GM23338 (cell line): ENCODE measurements around the gene CUEDC2. TPM values are rescaled to one million over a fixed set of nuclear protein-coding genes. Genes with fewer than 3 reads are reported as not detected.

Source experiments
- ATAC-seq: fragments of 200-7000 bp; cut with Tn5 transposase; 3 replicates; pipeline ENCODE4 v1.9.1; 2020
- DNase-seq: peaks from one replicate; pipeline ENCODE4 v3.0.0-alpha.2; 2015; ENCODE audit warnings: low spot score
- H2AFZ ChIP-seq: fragments of 200-600 bp; sonication (generic); 2 replicates; pipeline ENCODE4 v1.8.0; 2016; ENCODE audit warnings: antibody characterized with exemption, mild to moderate bottlenecking, moderate library complexity
- H3F3A ChIP-seq: fragments of 200-600 bp; sonication (generic); replicated peaks from 2 replicates; pipeline ENCODE4 v1.8.0; 2017; ENCODE audit warnings: antibody characterized with exemption, mixed run types, low read depth
- H3K27ac ChIP-seq: fragments of 200-600 bp; sonication (generic); 2 replicates; pipeline ENCODE4 v1.6.1; 2016; ENCODE audit warnings: low read depth
- H3K27me3 ChIP-seq: fragments of 200-600 bp; sonication (generic); 2 replicates; pipeline ENCODE4 v1.8.0; 2016; ENCODE audit warnings: mild to moderate bottlenecking, mixed run types, moderate library complexity; ENCODE audit not compliant: insufficient read depth
- H3K36me3 ChIP-seq: fragments of 200-600 bp; sonication (generic); 2 replicates; pipeline ENCODE4 v1.8.0; 2016; ENCODE audit warnings: mild to moderate bottlenecking; ENCODE audit not compliant: insufficient read depth
- H3K4me1 ChIP-seq: fragments of 200-600 bp; sonication (generic); 2 replicates; pipeline ENCODE4 v1.8.0; 2016; ENCODE audit warnings: mild to moderate bottlenecking, moderate library complexity; ENCODE audit not compliant: insufficient read depth
- H3K4me2 ChIP-seq: fragments of 200-600 bp; sonication (generic); 2 replicates; pipeline ENCODE4 v1.7.1; 2017; ENCODE audit warnings: mixed run types
- H3K4me3 ChIP-seq: fragments of 200-600 bp; sonication (generic); 2 replicates; pipeline ENCODE4 v1.6.1; 2016; ENCODE audit warnings: mixed run types
- H3K79me2 ChIP-seq: fragments of 200-600 bp; sonication (generic); replicated peaks from 2 replicates; pipeline ENCODE4 v1.8.0; 2017; ENCODE audit warnings: mild to moderate bottlenecking; ENCODE audit not compliant: insufficient read depth
- H3K9me2 ChIP-seq: fragments of 200-600 bp; sonication (generic); 2 replicates; pipeline ENCODE4 v1.8.0; 2017; ENCODE audit not compliant: insufficient read depth
- H4K20me1 ChIP-seq: fragments of 200-600 bp; sonication (generic); replicated peaks from 2 replicates; pipeline ENCODE4 v1.8.0; 2017; ENCODE audit warnings: mild to moderate bottlenecking; ENCODE audit not compliant: insufficient read depth
- H3K27ac Mint-ChIP-seq: 2 replicates; pipeline ENCODE4 v1.8.0; 2020; ENCODE audit warnings: inconsistent platforms, mild to moderate bottlenecking, moderate library complexity, mixed read lengths
- H3K27me3 Mint-ChIP-seq: 3 replicates; pipeline ENCODE4 v1.8.0; 2022; ENCODE audit warnings: low read depth, mild to moderate bottlenecking, moderate library complexity, mixed read lengths, inconsistent platforms; ENCODE audit not compliant: insufficient read depth, poor library complexity
- H3K36me3 Mint-ChIP-seq: 3 replicates; pipeline ENCODE4 v1.8.0; 2021; ENCODE audit warnings: low read depth, mild to moderate bottlenecking, inconsistent platforms, moderate library complexity, mixed read lengths
- H3K4me1 Mint-ChIP-seq: 3 replicates; pipeline ENCODE4 v1.8.0; 2020; ENCODE audit warnings: mild to moderate bottlenecking, inconsistent platforms, mixed read lengths
- H3K4me3 Mint-ChIP-seq: 3 replicates; pipeline ENCODE4 v1.8.0; 2021; ENCODE audit warnings: moderate library complexity, mild to moderate bottlenecking, inconsistent platforms, mixed read lengths
- H3K9me3 Mint-ChIP-seq: 3 replicates; pipeline ENCODE4 v1.8.0; 2020; ENCODE audit warnings: moderate library complexity, mild to moderate bottlenecking, inconsistent platforms, mixed read lengths
- CREB1 ChIP-seq: fragments of 250-450 bp; sonication (Bioruptor Pico); IDR thresholded peaks from 2 replicates; pipeline ENCODE4 v1.5.0; 2020; ENCODE audit warnings: low read depth, mild to moderate bottlenecking, moderate library complexity
- ETS1 ChIP-seq: IDR thresholded peaks from 2 replicates; pipeline ENCODE4 v1.6.1; 2016; ENCODE audit warnings: antibody characterized with exemption
- EZH2 ChIP-seq: fragments of 200-600 bp; sonication (generic); IDR thresholded peaks from one replicate; pipeline ENCODE4 v1.8.0; 2017; ENCODE audit warnings: antibody characterized with exemption, mild to moderate bottlenecking, low read depth; ENCODE audit not compliant: unreplicated experiment
- JUNB ChIP-seq: IDR thresholded peaks from one replicate; pipeline ENCODE4 v1.6.1; 2016; ENCODE audit warnings: antibody characterized with exemption; ENCODE audit not compliant: unreplicated experiment
- NANOG ChIP-seq: IDR thresholded peaks from 2 replicates; pipeline ENCODE4 v1.6.1; 2016; ENCODE audit warnings: antibody characterized with exemption, borderline replicate concordance
- POLR2AphosphoS5 ChIP-seq: IDR thresholded peaks from 2 replicates; pipeline ENCODE4 v1.6.1; 2016; ENCODE audit warnings: antibody characterized with exemption, low read depth
- STAT1 ChIP-seq: IDR thresholded peaks from one replicate; pipeline ENCODE4 v1.6.1; 2016; ENCODE audit warnings: antibody characterized with exemption; ENCODE audit not compliant: unreplicated experiment
- ZNF462 ChIP-seq: fragments of 250-450 bp; sonication (Bioruptor Pico); IDR thresholded peaks from 2 replicates; pipeline ENCODE4 v1.5.0; 2020; ENCODE audit warnings: mild to moderate bottlenecking, moderate library complexity
- polyA plus RNA-seq: library from polyadenylated mRNA; unstranded; fragments of >200 nt; fragmentation: Nextera tagmentation; extraction: Ambion mirVana; gene quantifications from 2 replicates; pipeline ENCODE4 v1.2.1, GENCODE V29; 2016
- total RNA-seq: library from RNA; depleted of rRNA; stranded (reverse); fragments of >200 nt; shearing (Covaris generic); gene quantifications from 2 replicates; pipeline ENCODE4 v1.2.3, GENCODE V29; 2014
- TF ChIP-seq, protein P1 (sequence below): IDR thresholded peaks from one replicate; pipeline ENCODE4 v1.6.1; 2018; ENCODE audit warnings: antibody characterized with exemption; ENCODE audit not compliant: unreplicated experiment
- TF ChIP-seq, protein P2 (sequence below), 2 experiments: fragments of 200-600 bp in 1 of 2; sonication (generic) in 1 of 2; conservative IDR thresholded peaks; 2 replicates each; pipeline versions ENCODE4 v1.5.1 to v1.6.1; 2016 to 2017; ENCODE audit warnings: antibody characterized with exemption in 2 of 2, low read depth in 2 of 2, mild to moderate bottlenecking in 2 of 2, moderate library complexity in 1 of 2

Gene CUEDC2
- total and polyA plus RNA-seq, 2 experiments from 2014 or later: 39.2 to 47.3 TPM

GRCh38 chr10:102416695-102417094 lies 15.7 kb downstream of the CUEDC2 start:
- ATAC-seq (no peak), DNase-seq (no peak)
- Mint-ChIP-seq H3K36me3 (no peaks in the 10 kb centered on the region; the same call in 2 of the 3 replicates), H3K9me3 (no peaks in the 10 kb centered on the region; the same call in 2 of the 3 replicates), H3K27ac (no peak overlapping the region), H3K4me3 (no peak overlapping the region), H3K4me1 (peaks cover 25% of the 10 kb centered on the region), H3K27me3 (peaks cover 40% of the 10 kb centered on the region)
- no peaks in the 10 kb centered on the region for H3K9me2 ChIP-seq
- TF ChIP-seq STAT1: no peak
- TF ChIP-seq CREB1 (CRISPR knock-in tag): no peak
- no peak for TF ChIP-seq NANOG
- no peak overlapping the region for H3K4me2 ChIP-seq
- H2AFZ ChIP-seq: no peak overlapping the region
- no peaks in the 10 kb centered on the region for H4K20me1 ChIP-seq
- H3K27me3 ChIP-seq: peaks cover 8% of the 10 kb centered on the region
- H3F3A ChIP-seq: peaks cover 19% of the 10 kb centered on the region
- H3K4me3 ChIP-seq: no peak overlapping the region
- H3K4me1 ChIP-seq: peaks cover 5% of the 10 kb centered on the region; the same call in 1 of the 2 replicates
- H3K36me3 ChIP-seq: no peaks in the 10 kb centered on the region
- no peak overlapping the region for H3K27ac ChIP-seq
- H3K79me2 ChIP-seq: no peaks in the 10 kb centered on the region

DNA sequence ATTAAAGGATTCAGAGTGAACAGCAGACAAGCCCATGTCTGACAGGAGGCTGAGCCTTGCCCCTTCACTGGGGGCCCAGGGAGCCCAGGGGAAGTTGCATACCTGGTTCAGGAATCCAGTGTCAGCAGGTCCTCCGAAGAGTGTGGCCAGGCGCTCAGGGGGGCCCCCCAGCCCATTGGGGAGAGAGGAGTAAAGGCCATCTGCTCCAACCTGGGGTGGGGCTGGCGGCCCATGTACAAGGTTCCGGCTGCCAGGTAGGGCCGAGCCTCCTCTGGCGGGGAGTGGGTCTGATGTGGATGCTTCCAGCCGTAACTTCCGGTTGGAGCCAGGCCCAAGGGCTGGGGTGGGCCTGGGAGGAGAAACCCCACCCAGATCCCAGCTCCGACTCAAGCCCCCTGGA lies 16.1 kb downstream of the CUEDC2 start:
- Histone ChIP-seq H3K4me1 (peaks cover 9% of the 10 kb centered on the region; the same call in 1 of the 2 replicates), H3K79me2 (no peaks in the 10 kb centered on the region), H3K4me2 (no peak overlapping the region), H3K9me2 (no peaks in the 10 kb centered on the region), H3K4me3 (no peak overlapping the region), H3K36me3 (no peaks in the 10 kb centered on the region), H3K27me3 (peaks cover 12% of the 10 kb centered on the region), H4K20me1 (no peaks in the 10 kb centered on the region), H3F3A (peaks cover 19% of the 10 kb centered on the region), H2AFZ (no peak overlapping the region), H3K27ac (no peak overlapping the region)
- Mint-ChIP-seq H3K27ac (no peak overlapping the region), H3K27me3 (peaks cover 44% of the 10 kb centered on the region), H3K4me1 (peaks cover 29% of the 10 kb centered on the region), H3K9me3 (no peaks in the 10 kb centered on the region; the same call in 2 of the 3 replicates), H3K4me3 (no peak overlapping the region; the same call in 2 of the 3 replicates), H3K36me3 (no peaks in the 10 kb centered on the region; the same call in 2 of the 3 replicates)
- DNase-seq (no peak), ATAC-seq (no peak)
- TF ChIP-seq JUNB (no peak), EZH2 (no peak), ZNF462 (CRISPR knock-in tag) (no peak), ETS1 (no peak), STAT1 (no peak), POLR2AphosphoS5 (no peak)
- TF ChIP-seq, protein P1, sequence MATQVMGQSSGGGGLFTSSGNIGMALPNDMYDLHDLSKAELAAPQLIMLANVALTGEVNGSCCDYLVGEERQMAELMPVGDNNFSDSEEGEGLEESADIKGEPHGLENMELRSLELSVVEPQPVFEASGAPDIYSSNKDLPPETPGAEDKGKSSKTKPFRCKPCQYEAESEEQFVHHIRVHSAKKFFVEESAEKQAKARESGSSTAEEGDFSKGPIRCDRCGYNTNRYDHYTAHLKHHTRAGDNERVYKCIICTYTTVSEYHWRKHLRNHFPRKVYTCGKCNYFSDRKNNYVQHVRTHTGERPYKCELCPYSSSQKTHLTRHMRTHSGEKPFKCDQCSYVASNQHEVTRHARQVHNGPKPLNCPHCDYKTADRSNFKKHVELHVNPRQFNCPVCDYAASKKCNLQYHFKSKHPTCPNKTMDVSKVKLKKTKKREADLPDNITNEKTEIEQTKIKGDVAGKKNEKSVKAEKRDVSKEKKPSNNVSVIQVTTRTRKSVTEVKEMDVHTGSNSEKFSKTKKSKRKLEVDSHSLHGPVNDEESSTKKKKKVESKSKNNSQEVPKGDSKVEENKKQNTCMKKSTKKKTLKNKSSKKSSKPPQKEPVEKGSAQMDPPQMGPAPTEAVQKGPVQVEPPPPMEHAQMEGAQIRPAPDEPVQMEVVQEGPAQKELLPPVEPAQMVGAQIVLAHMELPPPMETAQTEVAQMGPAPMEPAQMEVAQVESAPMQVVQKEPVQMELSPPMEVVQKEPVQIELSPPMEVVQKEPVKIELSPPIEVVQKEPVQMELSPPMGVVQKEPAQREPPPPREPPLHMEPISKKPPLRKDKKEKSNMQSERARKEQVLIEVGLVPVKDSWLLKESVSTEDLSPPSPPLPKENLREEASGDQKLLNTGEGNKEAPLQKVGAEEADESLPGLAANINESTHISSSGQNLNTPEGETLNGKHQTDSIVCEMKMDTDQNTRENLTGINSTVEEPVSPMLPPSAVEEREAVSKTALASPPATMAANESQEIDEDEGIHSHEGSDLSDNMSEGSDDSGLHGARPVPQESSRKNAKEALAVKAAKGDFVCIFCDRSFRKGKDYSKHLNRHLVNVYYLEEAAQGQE: no peak
- TF ChIP-seq, protein P2, sequence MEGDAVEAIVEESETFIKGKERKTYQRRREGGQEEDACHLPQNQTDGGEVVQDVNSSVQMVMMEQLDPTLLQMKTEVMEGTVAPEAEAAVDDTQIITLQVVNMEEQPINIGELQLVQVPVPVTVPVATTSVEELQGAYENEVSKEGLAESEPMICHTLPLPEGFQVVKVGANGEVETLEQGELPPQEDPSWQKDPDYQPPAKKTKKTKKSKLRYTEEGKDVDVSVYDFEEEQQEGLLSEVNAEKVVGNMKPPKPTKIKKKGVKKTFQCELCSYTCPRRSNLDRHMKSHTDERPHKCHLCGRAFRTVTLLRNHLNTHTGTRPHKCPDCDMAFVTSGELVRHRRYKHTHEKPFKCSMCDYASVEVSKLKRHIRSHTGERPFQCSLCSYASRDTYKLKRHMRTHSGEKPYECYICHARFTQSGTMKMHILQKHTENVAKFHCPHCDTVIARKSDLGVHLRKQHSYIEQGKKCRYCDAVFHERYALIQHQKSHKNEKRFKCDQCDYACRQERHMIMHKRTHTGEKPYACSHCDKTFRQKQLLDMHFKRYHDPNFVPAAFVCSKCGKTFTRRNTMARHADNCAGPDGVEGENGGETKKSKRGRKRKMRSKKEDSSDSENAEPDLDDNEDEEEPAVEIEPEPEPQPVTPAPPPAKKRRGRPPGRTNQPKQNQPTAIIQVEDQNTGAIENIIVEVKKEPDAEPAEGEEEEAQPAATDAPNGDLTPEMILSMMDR (conservative IDR thresholded peaks at IDR 0.05; ENCODE audit: low read depth in 2 of 2): no peak
